HEK293 (cell line): ENCODE measurements around the gene CREM.
"Not testable (repeated sequence)": the region's sequence is repeated elsewhere in the genome, so short reads cannot be mapped to it uniquely, and the experiment has no call there.

ENCODE experiments used
- CTCF ChIA-PET: fragments of 350-600 bp; formaldehyde crosslinking; extraction: SDS; loops from one replicate; lab custom pipeline; 2021; ENCODE audit warnings: antibody characterized with exemption; lab: Yijun Ruan, JAX
- POLR2A ChIA-PET: fragments of 300-600 bp; formaldehyde crosslinking; extraction: SDS; loops from one replicate; lab custom pipeline; 2020; ENCODE audit warnings: antibody characterized with exemption, inconsistent platforms; lab: Yijun Ruan, JAX
- H3K27ac ChIP-seq: fragments of 200-500 bp; sonication (Bioruptor generic); 2 replicates; pipeline ENCODE4 v1.5.1; 2014; ENCODE audit warnings: low read depth, low read length, control low read depth, inconsistent platforms; ENCODE audit errors: extremely low read depth
- H3K36me3 ChIP-seq, 2 experiments: fragments of 200-500 bp in 1 of 2; sonication (Bioruptor generic) in 1 of 2; 1 replicate in 1 of 2; 2 replicates in 1 of 2; pipeline ENCODE4 v1.5.1; 2014 to 2017; ENCODE audit warnings: inconsistent platforms in 2 of 2, low read length in 2 of 2; ENCODE audit not compliant: control insufficient read depth in 2 of 2, insufficient read depth in 1 of 2
- H3K4me1 ChIP-seq: fragments of 200-500 bp; sonication (Bioruptor generic); 2 replicates; pipeline ENCODE4 v1.5.1; 2014; ENCODE audit warnings: mild to moderate bottlenecking, low read length, inconsistent platforms; ENCODE audit not compliant: control insufficient read depth, insufficient read depth
- H3K4me3 ChIP-seq: 2 replicates; pipeline ENCODE4 v1.5.1; 2011; ENCODE audit warnings: low read depth, mild to moderate bottlenecking, control low read depth, low read length, moderate library complexity
- H3K9me3 ChIP-seq: fragments of 200-500 bp; sonication (Bioruptor generic); 2 replicates; pipeline ENCODE4 v1.5.1; 2014; ENCODE audit warnings: low read depth, low read length, inconsistent platforms; ENCODE audit not compliant: control insufficient read depth, insufficient read depth
- SCRT2 ChIP-seq: fragments of 450-650 bp; formaldehyde crosslinking; IDR thresholded peaks from 2 replicates; pipeline ENCODE4 v1.5.1; 2016; ENCODE audit warnings: missing biosample characterization, missing genetic modification characterization
- ZFP3 ChIP-seq: fragments of 450-650 bp; formaldehyde crosslinking; IDR thresholded peaks from 2 replicates; pipeline ENCODE4 v1.5.1; 2016; ENCODE audit warnings: low read depth, missing biosample characterization, missing genetic modification characterization
- ZNF121 ChIP-seq: fragments of 450-650 bp; formaldehyde crosslinking; IDR thresholded peaks from 2 replicates; pipeline ENCODE4 v1.5.1; 2016; ENCODE audit warnings: missing biosample characterization, missing genetic modification characterization
- ZNF391 ChIP-seq: fragments of 450-650 bp; formaldehyde crosslinking; IDR thresholded peaks from 2 replicates; pipeline ENCODE4 v1.5.1; 2016; ENCODE audit warnings: low read depth, missing biosample characterization, missing genetic modification characterization, borderline replicate concordance
- ZNF544 ChIP-seq: fragments of 450-650 bp; formaldehyde crosslinking; IDR thresholded peaks from 2 replicates; pipeline ENCODE4 v1.5.0; 2017; ENCODE audit warnings: missing biosample characterization, missing genetic modification characterization
- ZNF621 ChIP-seq: fragments of 450-650 bp; formaldehyde crosslinking; IDR thresholded peaks from 2 replicates; pipeline ENCODE4 v1.5.1; 2017; ENCODE audit warnings: missing biosample characterization, missing genetic modification characterization
- ZNF664 ChIP-seq: fragments of 450-650 bp; formaldehyde crosslinking; IDR thresholded peaks from 2 replicates; pipeline ENCODE4 v1.5.1; 2016; ENCODE audit warnings: missing biosample characterization, missing genetic modification characterization
- ZSCAN16 ChIP-seq: fragments of 450-650 bp; formaldehyde crosslinking; IDR thresholded peaks from 2 replicates; pipeline ENCODE4 v1.5.1; 2016; ENCODE audit warnings: missing biosample characterization, missing genetic modification characterization
- ZSCAN30 ChIP-seq: fragments of 450-650 bp; IDR thresholded peaks from 2 replicates; pipeline ENCODE4 v1.5.1; 2018; ENCODE audit warnings: missing biosample characterization, mild to moderate bottlenecking, missing genetic modification characterization, moderate library complexity
- TF ChIP-seq, protein P1 (sequence below): fragments of 450-650 bp; formaldehyde crosslinking; IDR thresholded peaks from 2 replicates; pipeline ENCODE4 v1.5.1; 2016; ENCODE audit warnings: missing biosample characterization, missing genetic modification characterization
- TF ChIP-seq, protein P2 (sequence below): fragments of 450-650 bp; formaldehyde crosslinking; IDR thresholded peaks from 2 replicates; pipeline ENCODE4 v1.5.1; 2016; ENCODE audit warnings: missing biosample characterization, missing genetic modification characterization
- TF ChIP-seq, protein P3 (sequence below): fragments of 450-650 bp; formaldehyde crosslinking; conservative IDR thresholded peaks from 2 replicates; pipeline ENCODE4 v1.5.1; 2016; ENCODE audit warnings: low read depth, missing biosample characterization, missing genetic modification characterization
- TF ChIP-seq, protein P4 (sequence below): fragments of 450-650 bp; formaldehyde crosslinking; IDR thresholded peaks from 2 replicates; pipeline ENCODE4 v1.5.1; 2017; ENCODE audit warnings: missing biosample characterization, missing genetic modification characterization

CREM gene

DNA sequence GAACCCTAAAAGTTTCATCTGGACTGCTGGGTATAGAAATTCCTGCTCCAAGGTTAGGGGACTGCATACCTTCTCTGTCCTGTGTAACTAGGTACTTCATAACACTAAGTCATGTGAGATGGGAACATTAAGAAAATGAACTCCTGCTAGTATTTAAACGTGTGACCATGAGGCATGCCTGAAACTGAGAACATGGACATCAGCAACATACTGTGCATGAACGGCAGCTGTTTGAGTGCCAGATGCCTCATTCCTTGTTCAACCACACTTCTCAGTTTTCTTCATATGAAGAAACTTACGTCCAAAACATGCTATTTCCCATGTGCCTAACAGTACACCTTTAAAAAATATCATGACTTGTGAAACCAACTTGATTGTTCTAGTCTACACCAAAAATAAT, 88.5 kb downstream of the CREM start:
- H3K4me1 ChIP-seq = no peaks in the 10 kb centered on the region
- peaks cover 0 to 9% of the 10 kb centered on the region in 2 experiments; a peak in 1 of 3 replicates for H3K36me3 ChIP-seq
- no peaks in the 10 kb centered on the region for H3K9me3 ChIP-seq
- TF ChIP-seq ZSCAN16 (no peak), ZNF121 (tag by site-specific recombination) (no peak)
- TF ChIP-seq, protein P1, sequence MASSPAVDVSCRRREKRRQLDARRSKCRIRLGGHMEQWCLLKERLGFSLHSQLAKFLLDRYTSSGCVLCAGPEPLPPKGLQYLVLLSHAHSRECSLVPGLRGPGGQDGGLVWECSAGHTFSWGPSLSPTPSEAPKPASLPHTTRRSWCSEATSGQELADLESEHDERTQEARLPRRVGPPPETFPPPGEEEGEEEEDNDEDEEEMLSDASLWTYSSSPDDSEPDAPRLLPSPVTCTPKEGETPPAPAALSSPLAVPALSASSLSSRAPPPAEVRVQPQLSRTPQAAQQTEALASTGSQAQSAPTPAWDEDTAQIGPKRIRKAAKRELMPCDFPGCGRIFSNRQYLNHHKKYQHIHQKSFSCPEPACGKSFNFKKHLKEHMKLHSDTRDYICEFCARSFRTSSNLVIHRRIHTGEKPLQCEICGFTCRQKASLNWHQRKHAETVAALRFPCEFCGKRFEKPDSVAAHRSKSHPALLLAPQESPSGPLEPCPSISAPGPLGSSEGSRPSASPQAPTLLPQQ (tag by site-specific recombination) = no peak
- ChIA-PET CTCF (interaction anchor here (0.6 to 3.9 kb wide), 3 partner anchors 10 to 106 kb away, joined by 3 to 18 read pairs (median 5); no protein-coding TSS in a partner anchor), POLR2A (no interaction called here)
- H3K27ac ChIP-seq = no peak overlapping the region
- no peak overlapping the region for H3K4me3 ChIP-seq

DNA sequence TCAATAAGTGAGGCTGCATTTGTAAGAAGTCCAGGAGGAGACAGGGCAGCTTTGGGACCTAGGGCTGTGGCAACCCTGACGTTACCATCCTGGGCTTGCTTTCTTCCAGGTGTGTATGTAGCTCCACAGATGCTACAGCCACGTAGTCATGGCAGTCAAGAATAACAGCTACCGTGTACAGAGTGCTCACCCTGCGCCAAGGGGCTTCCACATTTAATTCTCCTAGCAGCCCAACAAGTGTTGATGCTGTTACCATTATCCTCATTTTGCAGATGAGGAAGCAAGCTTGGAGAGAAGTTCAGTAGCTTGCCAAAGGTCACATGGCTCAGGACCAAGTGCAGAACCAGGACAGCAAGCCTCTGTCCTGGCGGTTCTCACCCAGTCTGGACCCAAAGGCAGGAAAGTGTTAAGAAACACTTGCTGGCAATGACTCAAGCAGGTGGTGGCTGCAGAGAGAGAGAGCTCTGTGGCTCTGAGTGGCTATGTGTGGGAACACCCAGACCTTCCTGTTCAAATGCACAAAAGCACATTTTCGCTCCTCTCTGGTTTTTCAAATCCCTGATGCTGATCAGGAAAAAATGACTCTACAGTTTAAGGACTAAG, 89.8 kb downstream of the CREM start:
- ChIA-PET CTCF (interaction anchor here (0.8 to 3.9 kb wide), 11 partner anchors 7 to 550 kb away, joined by 3 to 59 read pairs (median 5); no protein-coding TSS in a partner anchor), POLR2A (no interaction called here)
- no peak overlapping the region for H3K4me3 ChIP-seq
- TF ChIP-seq SCRT2 (tag by site-specific recombination) (peak; percentile 9; the same call in 1 of the 2 replicates), ZNF544 (no peak)
- H3K9me3 ChIP-seq = no peaks in the 10 kb centered on the region
- peaks cover 0 to 3% of the 10 kb centered on the region in 2 experiments; a peak in 1 of 3 replicates for H3K36me3 ChIP-seq
- H3K27ac ChIP-seq = no peak overlapping the region
- no peaks in the 10 kb centered on the region for H3K4me1 ChIP-seq

DNA sequence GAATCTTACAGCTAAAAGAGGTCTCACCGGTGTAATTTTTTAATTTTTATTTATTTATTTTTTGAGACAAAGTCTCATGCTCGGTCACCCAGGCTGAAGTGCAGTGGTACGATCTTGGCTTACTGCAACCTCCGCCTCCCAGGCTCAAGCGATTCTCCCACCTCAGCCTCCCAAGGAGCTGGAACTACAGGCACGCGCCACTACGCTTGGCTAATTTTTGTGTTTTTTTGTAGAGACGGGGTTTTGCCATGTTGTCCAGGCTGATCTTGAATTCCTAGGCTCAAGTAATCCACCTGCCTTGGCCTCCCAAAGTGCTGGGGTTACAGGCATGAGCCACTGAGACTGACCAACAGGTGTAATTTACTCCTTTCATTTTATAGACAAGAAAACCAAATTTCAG, 90.3 kb downstream of the CREM start:
- H3K4me3 ChIP-seq, H3K4me1 ChIP-seq, H3K9me3 ChIP-seq, POLR2A ChIA-PET, H3K27ac ChIP-seq, H3K36me3 ChIP-seq: not testable (repeated sequence)
- CTCF ChIA-PET = interaction anchor here (0.7 to 3.9 kb wide), 14 partner anchors 9 to 551 kb away, joined by 3 to 59 read pairs (median 5); no protein-coding TSS in a partner anchor
- peak; percentile 45 for TF ChIP-seq SCRT2 (tag by site-specific recombination)
- TF ChIP-seq, protein P2, sequence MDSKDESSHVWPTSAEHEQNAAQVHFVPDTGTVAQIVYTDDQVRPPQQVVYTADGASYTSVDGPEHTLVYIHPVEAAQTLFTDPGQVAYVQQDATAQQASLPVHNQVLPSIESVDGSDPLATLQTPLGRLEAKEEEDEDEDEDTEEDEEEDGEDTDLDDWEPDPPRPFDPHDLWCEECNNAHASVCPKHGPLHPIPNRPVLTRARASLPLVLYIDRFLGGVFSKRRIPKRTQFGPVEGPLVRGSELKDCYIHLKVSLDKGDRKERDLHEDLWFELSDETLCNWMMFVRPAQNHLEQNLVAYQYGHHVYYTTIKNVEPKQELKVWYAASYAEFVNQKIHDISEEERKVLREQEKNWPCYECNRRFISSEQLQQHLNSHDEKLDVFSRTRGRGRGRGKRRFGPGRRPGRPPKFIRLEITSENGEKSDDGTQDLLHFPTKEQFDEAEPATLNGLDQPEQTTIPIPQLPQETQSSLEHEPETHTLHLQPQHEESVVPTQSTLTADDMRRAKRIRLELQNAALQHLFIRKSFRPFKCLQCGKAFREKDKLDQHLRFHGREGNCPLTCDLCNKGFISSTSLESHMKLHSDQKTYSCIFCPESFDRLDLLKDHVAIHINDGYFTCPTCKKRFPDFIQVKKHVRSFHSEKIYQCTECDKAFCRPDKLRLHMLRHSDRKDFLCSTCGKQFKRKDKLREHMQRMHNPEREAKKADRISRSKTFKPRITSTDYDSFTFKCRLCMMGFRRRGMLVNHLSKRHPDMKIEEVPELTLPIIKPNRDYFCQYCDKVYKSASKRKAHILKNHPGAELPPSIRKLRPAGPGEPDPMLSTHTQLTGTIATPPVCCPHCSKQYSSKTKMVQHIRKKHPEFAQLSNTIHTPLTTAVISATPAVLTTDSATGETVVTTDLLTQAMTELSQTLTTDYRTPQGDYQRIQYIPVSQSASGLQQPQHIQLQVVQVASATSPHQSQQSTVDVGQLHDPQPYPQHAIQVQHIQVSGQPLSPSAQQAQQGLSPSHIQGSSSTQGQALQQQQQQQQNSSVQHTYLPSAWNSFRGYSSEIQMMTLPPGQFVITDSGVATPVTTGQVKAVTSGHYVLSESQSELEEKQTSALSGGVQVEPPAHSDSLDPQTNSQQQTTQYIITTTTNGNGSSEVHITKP (tag by site-specific recombination) = 0 out of 2 replicates have a peak, but pooled peaks have one; percentile 12

DNA sequence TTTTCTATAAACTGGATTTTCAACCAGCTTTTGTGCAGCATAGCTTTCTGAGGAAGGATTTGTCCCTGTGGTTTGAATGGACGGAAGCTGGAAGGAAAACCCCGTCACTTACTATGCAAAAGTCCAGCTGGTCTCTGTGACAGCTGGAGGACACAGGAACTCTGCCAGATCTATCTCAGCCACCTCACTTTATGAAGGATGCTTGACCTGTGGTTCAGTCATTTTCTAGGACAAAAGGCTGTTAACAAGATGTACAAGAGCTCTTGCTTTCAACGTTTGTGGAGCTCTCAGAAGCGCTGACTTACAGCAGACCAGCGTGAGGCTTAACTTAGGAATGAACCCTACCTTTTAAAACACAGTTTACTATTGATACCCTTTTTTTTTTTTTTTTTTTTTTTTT, 90.8 kb downstream of the CREM start:
- Histone ChIP-seq H3K4me1 (no peaks in the 10 kb centered on the region), H3K4me3 (no peak overlapping the region), H3K27ac (no peak overlapping the region), H3K36me3 (no peaks in the 10 kb centered on the region), H3K9me3 (no peaks in the 10 kb centered on the region)
- ChIA-PET POLR2A (interaction anchor here (1.1 kb wide), 1 partner anchor 22 kb away, joined by 3 read pairs; no protein-coding TSS in a partner anchor), CTCF (interaction anchor here (0.6 to 3.9 kb wide), 13 partner anchors 10 to 1200 kb away, joined by 3 to 59 read pairs (median 6); no protein-coding TSS in a partner anchor)
- TF ChIP-seq, protein P3, sequence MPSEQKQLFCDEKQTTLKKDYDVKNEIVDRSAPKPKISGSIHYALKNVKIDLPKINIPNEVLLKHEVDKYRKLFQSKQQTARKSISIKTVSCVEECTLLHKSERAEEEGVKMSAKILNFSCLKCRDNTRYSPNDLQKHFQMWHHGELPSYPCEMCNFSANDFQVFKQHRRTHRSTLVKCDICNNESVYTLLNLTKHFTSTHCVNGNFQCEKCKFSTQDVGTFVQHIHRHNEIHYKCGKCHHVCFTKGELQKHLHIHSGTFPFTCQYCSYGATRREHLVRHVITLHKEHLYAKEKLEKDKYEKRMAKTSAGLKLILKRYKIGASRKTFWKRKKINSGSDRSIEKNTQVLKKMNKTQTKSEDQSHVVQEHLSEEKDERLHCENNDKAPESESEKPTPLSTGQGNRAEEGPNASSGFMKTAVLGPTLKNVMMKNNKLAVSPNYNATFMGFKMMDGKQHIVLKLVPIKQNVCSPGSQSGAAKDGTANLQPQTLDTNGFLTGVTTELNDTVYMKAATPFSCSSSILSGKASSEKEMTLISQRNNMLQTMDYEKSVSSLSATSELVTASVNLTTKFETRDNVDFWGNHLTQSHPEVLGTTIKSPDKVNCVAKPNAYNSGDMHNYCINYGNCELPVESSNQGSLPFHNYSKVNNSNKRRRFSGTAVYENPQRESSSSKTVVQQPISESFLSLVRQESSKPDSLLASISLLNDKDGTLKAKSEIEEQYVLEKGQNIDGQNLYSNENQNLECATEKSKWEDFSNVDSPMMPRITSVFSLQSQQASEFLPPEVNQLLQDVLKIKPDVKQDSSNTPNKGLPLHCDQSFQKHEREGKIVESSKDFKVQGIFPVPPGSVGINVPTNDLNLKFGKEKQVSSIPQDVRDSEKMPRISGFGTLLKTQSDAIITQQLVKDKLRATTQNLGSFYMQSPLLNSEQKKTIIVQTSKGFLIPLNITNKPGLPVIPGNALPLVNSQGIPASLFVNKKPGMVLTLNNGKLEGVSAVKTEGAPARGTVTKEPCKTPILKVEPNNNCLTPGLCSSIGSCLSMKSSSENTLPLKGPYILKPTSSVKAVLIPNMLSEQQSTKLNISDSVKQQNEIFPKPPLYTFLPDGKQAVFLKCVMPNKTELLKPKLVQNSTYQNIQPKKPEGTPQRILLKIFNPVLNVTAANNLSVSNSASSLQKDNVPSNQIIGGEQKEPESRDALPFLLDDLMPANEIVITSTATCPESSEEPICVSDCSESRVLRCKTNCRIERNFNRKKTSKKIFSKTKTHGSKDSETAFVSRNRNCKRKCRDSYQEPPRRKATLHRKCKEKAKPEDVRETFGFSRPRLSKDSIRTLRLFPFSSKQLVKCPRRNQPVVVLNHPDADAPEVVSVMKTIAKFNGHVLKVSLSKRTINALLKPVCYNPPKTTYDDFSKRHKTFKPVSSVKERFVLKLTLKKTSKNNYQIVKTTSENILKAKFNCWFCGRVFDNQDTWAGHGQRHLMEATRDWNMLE = no peak
- TF ChIP-seq ZNF664 (no peak), ZFP3 (tag by site-specific recombination) (no peak), ZSCAN30 (tag by site-specific recombination) (no peak), ZNF391 (tag by site-specific recombination) (no peak), ZNF621 (tag by site-specific recombination) (no peak)
- TF ChIP-seq, protein P4, sequence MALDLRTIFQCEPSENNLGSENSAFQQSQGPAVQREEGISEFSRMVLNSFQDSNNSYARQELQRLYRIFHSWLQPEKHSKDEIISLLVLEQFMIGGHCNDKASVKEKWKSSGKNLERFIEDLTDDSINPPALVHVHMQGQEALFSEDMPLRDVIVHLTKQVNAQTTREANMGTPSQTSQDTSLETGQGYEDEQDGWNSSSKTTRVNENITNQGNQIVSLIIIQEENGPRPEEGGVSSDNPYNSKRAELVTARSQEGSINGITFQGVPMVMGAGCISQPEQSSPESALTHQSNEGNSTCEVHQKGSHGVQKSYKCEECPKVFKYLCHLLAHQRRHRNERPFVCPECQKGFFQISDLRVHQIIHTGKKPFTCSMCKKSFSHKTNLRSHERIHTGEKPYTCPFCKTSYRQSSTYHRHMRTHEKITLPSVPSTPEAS (tag by site-specific recombination) = no peak
